GM18873 (cell line): ENCODE data around the gene UNC80.

ENCODE experiments used
- ATAC-seq: cut with Tn5 transposase; IDR thresholded peaks from one replicate; pipeline ENCODE4 v1.9.1; 2021; ENCODE audit warnings: mild to moderate bottlenecking, moderate library complexity, moderate number of reproducible peaks; ENCODE audit not compliant: unreplicated experiment, low FRiP score

Gene UNC80

DNA sequence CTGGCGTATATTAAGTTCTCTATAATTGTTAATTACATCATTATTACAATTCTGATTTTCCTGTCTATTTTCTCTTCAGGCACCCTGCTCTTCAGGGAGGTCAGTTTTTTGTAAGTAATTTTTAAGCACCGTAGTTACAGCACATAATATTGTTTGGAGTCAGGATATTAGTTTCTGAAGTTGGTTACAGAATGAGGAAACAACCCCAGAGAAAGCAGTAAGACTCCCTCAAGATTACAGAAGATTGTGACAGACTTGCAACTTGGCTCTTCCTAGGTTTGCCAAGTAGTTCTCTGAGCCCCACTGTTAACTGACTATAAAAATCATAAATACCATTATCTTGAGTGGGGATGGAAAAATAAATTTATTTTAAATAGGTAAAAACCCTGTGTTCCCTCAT lies 231.7 kb downstream of the UNC80 start:
- no peak for ATAC-seq

DNA sequence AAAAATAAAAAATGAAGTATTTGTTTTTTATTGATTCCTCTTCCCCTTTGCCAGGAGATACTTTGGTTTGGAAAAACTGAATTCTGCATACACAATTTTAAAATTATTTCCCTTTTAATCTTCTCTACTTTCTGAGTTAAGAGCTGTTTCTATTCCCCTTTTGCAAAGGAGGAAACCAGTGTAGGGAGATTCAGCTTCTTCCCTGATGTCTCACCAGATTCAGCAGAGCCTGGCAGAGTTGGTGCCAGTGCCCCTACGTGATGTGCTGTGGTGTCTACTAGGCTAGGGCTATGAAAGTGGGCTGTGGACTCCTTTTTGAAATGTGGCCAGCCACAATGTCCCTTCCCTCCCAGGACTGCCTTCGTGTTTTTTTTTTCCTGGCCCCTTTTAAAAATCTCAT lies 233.2 kb downstream of the UNC80 start:
- no peak for ATAC-seq

DNA sequence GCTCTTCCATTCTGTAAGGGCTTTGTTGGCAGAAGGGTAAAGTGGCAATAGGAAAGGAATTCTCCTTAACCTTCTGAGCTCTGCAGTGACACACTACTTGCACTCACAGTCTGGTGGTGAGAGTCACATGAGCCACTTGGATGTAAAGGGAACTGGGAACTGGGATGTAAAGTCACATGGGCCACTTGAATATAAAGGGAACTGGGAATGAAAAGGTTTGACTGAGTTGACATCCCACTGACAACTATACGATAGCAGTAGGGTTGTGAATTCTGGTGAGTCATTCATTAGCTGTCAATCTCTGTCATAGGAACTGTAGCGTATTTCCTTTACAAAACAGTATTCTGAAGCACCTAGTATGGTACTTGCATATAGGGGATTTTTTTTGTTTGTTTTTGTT lies 236.3 kb downstream of the UNC80 start:
- no peak for ATAC-seq

DNA sequence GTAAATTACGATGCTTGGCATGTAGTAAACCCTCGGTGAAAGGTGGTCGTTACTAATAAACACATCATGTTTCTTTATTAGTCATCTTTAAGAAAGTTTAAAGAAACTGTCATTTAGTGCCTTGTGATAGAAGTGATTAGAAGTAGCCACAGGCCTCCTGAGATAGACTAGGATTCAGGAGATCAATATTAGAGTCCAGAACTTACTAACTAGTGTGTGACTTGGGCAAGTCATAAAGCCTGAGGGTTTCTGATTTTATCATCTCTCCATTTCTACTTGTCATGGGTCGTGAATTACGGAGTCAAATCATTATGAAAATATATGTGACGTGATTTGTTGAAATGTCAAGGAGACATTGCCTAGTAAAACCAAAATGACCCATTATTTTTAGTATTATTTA lies 237.5 kb downstream of the UNC80 start:
- ATAC-seq: no peak

DNA sequence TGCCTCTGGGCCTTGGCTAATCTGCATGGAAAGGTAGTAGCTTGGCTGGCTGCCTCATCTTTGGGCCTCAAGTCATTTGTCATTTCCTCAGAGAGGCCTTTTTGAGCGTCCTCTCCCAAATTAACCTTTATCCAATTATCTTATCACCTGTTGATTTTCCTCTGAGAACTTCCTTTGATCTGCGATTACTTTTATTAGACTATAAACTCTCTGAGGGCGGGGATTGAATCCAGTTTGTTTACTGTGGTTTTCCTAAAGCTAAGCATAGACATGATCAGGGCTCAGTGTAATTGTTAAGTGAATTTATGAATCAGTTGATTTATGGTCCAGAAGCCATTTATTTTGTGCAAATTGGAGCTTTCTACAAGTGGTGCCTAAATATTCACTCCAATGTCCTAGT lies 238.3 kb downstream of the UNC80 start:
- no peak for ATAC-seq

DNA sequence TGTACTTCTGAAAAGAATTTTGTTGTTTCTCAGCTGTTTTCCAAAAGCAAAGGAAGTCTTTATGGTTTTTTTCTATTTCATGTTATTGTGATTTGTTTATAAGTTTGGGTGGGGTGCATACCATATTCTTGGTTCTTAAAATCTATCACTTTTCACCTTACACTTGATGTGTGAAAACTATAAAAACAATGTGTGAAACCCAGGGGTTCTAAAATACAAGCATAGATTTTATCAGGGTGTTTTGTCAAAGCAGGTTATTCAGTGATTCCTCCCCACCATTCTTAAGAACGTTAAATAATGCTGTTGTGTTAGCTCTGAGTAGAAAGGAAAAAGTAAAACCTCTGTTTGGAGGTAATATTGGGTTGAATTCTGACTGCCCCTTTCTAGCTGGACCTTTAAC lies 248.5 kb downstream of the UNC80 start:
- no peak for ATAC-seq

DNA sequence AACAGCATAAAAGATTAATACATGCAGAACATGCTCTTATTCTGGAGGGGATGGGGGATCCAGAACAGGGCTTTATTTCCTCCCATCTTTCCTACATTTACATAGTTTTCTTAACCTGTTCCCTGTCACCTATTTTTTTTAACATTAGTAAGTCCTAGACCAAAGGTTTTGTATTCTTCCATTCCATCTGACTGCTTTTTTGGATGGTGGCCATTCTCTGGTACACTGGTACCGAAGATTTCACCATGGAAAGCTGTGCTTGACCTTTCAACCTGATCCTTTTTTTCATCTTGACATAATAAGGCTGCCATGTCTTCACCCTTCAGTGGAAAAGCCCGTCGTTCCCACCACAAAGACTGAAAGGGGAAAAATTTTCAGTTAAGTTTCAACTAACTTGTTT lies 251.2 kb downstream of the UNC80 start:
- ATAC-seq: no peak

DNA sequence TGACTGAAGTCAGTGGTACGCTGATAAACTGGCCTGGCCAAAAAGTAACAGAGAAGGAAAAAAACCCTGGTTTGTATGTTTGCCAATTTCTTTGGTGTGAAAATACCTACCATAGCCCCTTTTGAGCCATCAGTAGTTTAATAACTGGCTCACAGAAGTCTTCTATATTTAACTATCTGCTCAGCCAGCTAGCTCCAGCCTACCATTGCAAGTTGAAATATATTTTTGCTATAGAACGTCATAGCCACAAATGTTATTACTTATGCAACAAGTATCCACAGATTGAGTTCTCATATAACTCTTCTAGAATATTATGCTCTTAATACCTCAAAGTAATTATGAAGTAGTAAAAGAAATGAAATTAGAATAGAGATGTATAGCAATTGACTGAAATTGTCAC lies 256.0 kb downstream of the UNC80 start:
- no peak for ATAC-seq

DNA sequence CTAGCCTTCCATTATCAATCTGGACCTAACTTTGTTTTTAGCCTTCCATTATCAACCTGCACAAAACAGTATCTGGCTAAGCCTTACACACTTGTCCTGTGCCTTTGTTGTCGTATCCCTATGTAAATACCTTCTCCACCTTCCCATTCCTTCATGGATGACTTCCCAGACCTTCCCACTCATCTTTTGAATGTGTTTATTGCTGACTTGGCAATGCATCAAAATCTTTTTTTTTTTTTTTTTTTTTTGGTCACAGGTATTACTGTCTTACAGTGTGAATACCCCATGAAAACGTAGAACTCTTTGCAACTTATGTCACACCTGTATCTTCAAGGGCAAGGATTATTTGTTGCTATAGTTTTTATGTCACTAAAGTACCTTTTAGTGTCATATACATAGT lies 256.5 kb downstream of the UNC80 start:
- ATAC-seq: no peak

DNA sequence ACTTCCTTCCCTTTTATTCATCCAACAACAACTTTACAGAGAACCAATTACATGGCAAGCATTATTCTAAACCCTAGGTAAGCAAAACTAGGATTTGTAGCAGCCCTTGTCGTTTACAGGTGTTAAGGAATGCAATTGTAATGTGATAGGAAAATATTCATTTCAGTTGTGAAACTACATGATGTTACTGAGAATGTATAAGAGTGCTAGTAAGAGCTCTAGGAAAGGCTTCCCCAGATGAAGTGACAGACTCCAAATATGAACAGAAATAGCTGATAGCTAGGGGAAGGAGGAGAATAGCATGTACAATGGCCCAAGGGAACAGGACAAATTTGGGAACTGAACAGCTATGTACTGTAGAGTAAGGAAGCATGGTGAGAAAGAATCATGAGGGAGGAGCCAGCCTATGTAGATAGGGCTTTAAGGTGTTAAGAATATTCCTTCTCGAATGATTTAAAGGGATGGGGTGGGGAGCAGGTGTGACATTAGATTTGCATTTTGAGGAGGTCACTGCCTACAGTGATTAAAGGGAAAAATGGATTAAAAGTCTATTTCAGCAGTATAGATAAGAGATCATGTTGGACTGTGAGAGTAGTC lies 262.6 kb downstream of the UNC80 start:
- ATAC-seq: no peak

DNA sequence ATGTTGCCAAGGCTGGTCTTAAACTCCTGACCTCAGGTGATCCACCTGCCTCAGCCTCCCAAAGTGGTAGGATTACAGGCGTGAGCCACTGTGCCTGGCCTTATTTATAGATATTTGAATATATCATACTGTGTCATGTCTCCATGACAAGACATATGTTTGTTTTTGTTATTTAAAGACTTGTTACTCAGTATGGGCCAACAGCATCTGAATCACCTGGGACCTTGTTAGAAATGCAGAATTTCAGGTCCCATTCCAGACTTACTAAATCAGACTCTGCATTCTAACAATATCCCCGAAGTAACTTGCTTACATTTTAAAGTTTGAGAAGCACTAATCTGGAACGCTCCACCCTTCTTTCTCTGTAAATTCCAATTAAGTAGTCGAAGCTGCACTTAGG lies 264.0 kb downstream of the UNC80 start:
- no peak for ATAC-seq

DNA sequence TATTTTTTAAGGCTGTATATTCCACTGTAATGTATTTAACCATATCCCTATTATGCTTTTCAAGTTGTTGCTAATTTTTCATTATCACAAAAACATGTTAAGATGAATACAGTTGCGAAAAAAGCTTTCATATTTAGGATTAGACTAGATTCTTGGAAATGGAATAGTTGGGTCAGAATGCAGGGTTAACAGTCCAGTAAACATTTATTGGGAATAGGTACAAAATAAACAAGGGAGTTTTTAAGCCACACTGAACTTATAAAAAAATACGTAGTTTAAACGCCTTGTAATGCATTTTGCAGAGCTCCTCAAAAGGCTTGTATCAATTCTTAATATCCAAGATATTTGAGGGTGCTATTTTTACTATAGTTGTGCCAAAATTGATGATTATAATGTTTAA lies 266.4 kb downstream of the UNC80 start:
- no peak for ATAC-seq

DNA sequence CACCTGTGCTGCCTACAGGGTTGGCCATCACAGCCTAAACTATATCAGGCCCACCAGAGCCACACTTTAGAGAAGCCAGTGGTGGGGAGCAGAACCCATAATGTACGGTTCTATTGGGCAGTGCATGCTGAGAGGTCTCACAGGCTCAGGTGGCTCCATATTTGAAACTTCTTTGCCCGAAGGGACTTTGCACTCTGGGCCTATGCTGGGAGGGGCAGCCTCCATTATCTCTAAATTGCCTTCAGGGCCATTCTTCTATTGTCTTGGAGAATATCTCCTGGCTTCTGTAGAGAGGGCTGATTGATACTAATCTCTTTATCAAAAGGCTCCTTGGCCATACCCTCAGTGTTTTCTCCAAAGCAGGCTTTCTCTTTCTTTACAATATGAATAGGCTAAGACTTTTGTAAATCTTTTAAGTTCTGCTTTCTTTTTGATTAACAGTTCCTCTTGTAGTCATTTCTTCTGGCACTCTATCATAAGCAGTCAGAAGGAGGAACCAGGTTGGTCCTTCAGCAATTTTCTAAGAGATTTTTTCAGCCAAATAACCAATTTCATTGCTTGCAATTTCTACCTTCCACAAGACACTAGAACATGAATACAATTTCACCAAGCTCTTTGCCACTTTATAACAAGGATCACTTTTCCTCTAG lies 275.3 kb downstream of the UNC80 start:
- no peak for ATAC-seq
